Immature natural killer cell (primary cell): ENCODE results near the gene MAVS. TPM values are rescaled to one million over a fixed set of nuclear protein-coding genes. Genes with fewer than 3 reads are reported as not detected.
"Not testable (repeated sequence)": the region's sequence is repeated elsewhere in the genome, so short reads cannot be mapped to it uniquely, and the experiment has no call there.

Source experiments
- DNase-seq, 3 donors: peaks; one replicate each; pipeline ENCODE4 v3.0.0; 2022; ENCODE audit warnings: mixed read lengths in 1 of 3
- H3K27ac Mint-ChIP-seq, 6 donors: one replicate each; pipeline ENCODE4 v1.8.0; 2020; ENCODE audit warnings: mixed read lengths in 6 of 6, mild to moderate bottlenecking in 5 of 6, inconsistent platforms in 4 of 6, moderate library complexity in 3 of 6
- H3K27me3 Mint-ChIP-seq, 3 donors: one replicate each; pipeline ENCODE4 v1.8.0; 2020 to 2021; ENCODE audit warnings: low read depth in 3 of 3, mild to moderate bottlenecking in 3 of 3, mixed read lengths in 3 of 3, moderate library complexity in 3 of 3, inconsistent platforms in 1 of 3
- H3K36me3 Mint-ChIP-seq, 3 donors: one replicate each; pipeline ENCODE4 v1.8.0; 2020; ENCODE audit warnings: mixed read lengths in 3 of 3, inconsistent platforms in 2 of 3, mild to moderate bottlenecking in 2 of 3
- H3K4me1 Mint-ChIP-seq, 2 donors: one replicate each; pipeline ENCODE4 v1.8.0; 2020; ENCODE audit warnings: inconsistent platforms in 2 of 2, mild to moderate bottlenecking in 2 of 2, mixed read lengths in 2 of 2, moderate library complexity in 1 of 2
- H3K4me3 Mint-ChIP-seq, 5 donors: one replicate each; pipeline ENCODE4 v1.8.0; 2020; ENCODE audit warnings: mild to moderate bottlenecking in 5 of 5, mixed read lengths in 5 of 5, inconsistent platforms in 3 of 5, moderate library complexity in 3 of 5
- H3K9me3 Mint-ChIP-seq, 6 donors: one replicate each; pipeline ENCODE4 v1.8.0; 2020; ENCODE audit warnings: mild to moderate bottlenecking in 6 of 6, mixed read lengths in 6 of 6, inconsistent platforms in 4 of 6, moderate library complexity in 3 of 6
- polyA plus RNA-seq, 3 donors: library from polyadenylated mRNA; unstranded; fragments of 300-500 nt; fragmentation: Illumina TruSeq; gene quantifications; one replicate each; pipeline ENCODE4 v1.2.3, GENCODE V29; 2021

Gene MAVS
- polyA plus RNA-seq, 3 donors from 2014 or later = 1.8 to 9.3 (median 2.5) TPM

DNA sequence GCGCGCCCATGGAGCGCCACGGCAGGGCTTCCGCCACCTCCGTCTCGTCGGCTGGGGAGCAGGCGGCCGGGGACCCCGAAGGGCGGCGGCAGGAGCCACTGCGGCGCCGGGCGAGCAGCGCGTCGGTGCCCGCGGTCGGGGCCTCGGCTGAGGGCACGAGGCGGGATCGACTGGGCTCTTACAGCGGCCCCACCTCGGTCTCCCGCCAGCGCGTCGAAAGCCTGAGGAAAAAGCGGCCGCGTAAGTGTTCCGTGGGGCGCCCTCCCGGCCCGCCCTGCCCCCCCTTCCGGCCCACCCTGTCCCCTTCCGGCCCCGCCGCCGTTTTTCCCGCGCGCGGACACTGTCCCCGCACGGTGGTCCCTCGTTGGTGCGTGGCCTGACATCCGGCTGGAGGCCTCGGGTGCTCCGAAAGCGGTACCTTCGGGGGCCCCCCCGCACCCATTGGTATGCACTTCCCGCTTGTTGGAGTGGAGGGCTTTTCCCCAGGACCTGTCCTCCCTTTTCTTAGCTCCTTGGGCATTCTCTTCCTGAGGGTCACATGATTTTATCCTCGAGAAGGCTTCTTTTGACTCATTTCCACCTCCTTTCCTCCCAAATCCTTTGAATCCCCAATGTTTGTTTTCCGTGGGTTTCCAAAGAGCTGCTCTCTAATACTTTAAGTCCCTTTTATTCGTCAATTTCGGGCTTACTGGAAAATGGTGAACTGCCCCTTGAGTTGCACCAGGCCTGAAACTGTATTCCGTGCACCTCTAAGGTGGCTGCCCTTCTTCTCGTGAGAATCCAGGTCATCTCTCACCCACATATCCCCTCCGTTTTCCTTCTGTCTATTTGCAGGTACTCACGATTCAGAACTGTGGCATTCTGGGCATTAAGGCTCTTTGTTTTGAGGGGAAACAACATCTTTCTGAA lies 43.1 kb downstream of the MAVS start:
- H3K9me3 Mint-ChIP-seq = no peaks in the 10 kb centered on the region
- H3K27me3 Mint-ChIP-seq = peaks cover 6 to 11% (median 9%) of the 10 kb centered on the region in 3 donors
- H3K4me3 Mint-ChIP-seq = peak overlapping the region; percentile 94 to 99 (median 99)
- peak in 1 of 3 donors; percentile 40 for DNase-seq
- no peaks in the 10 kb centered on the region for H3K36me3 Mint-ChIP-seq
- peaks cover 56 to 70% of the 10 kb centered on the region in 2 donors for H3K4me1 Mint-ChIP-seq
- peak overlapping the region; percentile 98 to 99 (median 98) for H3K27ac Mint-ChIP-seq

DNA sequence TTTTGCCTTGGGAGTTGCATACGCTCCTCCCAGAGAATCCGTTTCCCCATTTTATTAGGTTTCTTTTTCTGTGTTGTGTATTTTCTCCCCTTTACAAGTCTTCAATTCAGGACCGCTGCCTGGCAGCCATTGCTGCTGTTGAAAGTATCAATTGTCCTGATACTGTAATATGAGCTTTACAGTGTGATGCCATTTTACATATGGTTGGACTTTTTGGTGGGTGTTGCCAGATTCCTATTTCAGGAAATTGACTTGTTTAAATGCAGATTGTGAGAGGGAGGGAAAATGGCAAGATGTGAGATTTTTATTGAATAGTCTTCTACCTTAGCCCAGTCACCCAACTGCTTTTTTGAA lies 43.7 kb downstream of the MAVS start:
- Mint-ChIP-seq H3K27me3 (peaks cover 6 to 11% (median 9%) of the 10 kb centered on the region in 3 donors), H3K36me3 (no peaks in the 10 kb centered on the region), H3K27ac (peak overlapping the region; percentile 98 to 99 (median 98)), H3K4me3 (peak overlapping the region; percentile 94 to 99 (median 99)), H3K9me3 (no peaks in the 10 kb centered on the region), H3K4me1 (peaks cover 58 to 75% of the 10 kb centered on the region in 2 donors)
- DNase-seq = no peak

DNA sequence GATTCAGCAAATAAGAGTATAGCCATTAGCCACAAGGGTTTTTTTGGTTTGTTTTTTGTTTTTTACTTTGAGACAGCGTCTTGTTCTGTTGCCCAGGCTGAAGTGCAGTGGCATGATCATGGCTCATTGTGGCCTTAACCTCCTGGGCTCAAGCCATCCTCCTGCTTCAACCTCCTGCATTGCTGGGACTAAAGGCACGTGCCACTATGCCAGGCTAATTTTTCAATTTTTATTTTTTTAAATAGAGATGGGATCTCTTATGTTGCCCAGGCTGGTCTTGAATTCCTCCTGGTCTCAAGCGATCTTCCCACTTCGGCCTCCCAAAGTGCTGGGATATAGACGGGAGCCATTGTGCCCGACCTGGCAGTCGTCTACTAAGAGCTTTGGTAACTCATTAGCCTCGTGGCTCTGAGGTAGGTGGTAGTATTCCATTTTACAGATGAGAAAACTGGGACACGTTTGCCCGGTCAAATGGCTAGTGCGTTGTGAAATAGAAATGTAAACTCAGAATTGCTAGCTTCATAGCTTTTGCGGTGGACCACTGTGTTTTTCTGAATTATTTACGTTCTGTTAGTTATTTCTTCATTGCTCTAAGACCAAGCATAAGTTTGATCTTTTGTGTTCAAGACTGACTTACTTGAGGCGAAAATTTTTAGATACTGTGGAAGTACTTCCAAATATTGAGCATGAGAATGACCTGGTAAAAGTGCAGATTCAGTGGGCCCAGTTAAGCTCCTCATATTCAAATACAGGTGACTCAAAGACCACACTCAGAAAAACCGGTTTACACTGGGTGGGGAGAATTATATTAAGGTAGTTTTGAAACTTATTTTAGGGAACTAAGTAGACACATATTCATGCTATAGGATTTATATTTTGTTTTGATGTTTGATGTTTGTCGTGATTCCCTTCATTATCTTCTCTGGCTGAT lies 44.6 kb downstream of the MAVS start:
- no peaks in the 10 kb centered on the region for H3K9me3 Mint-ChIP-seq

DNA sequence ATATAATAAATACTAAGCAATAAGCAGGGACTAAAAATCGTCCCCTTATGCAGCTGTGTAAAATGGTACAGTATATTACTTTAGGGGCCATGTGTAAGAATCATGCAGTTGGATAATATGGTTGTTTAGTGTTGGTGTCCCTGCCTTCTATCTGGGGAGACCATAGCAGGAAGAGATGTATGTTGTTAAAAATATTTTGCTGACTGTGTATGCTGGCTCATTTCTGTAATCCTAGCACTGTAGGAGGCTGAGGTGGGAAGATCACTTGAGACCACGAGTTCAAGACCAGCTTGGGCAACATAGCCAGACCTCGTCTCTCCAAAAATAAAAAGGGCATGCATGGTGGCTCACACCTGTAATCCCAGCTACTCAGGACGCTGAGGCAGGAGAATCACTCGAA lies 48.2 kb downstream of the MAVS start:
- H3K9me3 Mint-ChIP-seq = no peaks in the 10 kb centered on the region
- H3K27ac Mint-ChIP-seq = peak overlapping the region in 4 of 6 donors; percentile 1 to 74 (median 42)
- DNase-seq = no peak
- peak overlapping the region in 2 of 5 donors; percentile 4 to 62 for H3K4me3 Mint-ChIP-seq
- H3K27me3 Mint-ChIP-seq = peaks cover 2 to 7% (median 5%) of the 10 kb centered on the region in 3 donors
- H3K36me3 Mint-ChIP-seq = no peaks in the 10 kb centered on the region
- H3K4me1 Mint-ChIP-seq = peaks cover 78 to 93% of the 10 kb centered on the region in 2 donors

More for the DNA sequence above, 44.6 kb downstream of the MAVS start:
- H3K27me3 Mint-ChIP-seq = peaks cover 6 to 11% (median 6%) of the 10 kb centered on the region in 3 donors
- DNase-seq = no peak
- peak overlapping the region; percentile 98 to 99 (median 98) for H3K27ac Mint-ChIP-seq
- H3K4me1 Mint-ChIP-seq = peaks cover 63 to 76% of the 10 kb centered on the region in 2 donors
- no peaks in the 10 kb centered on the region for H3K36me3 Mint-ChIP-seq
- H3K4me3 Mint-ChIP-seq = peak overlapping the region; percentile 94 to 99 (median 99)

DNA sequence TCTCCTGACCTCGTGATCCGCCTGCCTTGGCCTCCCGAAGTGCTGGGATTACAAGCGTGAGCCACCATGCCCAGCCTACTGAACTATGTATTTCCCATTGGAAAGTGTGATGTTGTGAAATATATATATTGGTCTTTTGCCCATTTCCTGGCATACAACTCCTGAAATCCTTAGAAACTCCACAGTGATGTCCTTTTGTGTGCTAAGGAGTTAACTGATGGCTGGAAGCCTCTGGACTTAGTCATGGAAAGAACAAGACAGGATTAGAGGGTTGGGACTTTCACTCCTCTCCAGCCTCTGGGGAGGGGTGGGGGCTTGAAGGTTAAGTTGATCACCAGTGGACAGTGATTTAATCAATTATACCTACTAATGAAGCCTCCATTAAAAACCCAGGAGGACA lies 49.7 kb downstream of the MAVS start:
- H3K4me1 Mint-ChIP-seq = peaks cover 75 to 92% of the 10 kb centered on the region in 2 donors
- H3K4me3 Mint-ChIP-seq = no peak overlapping the region
- H3K27ac Mint-ChIP-seq = peak overlapping the region in 2 of 6 donors; percentile 56 to 82
- no peaks in the 10 kb centered on the region for H3K36me3 Mint-ChIP-seq
- H3K9me3 Mint-ChIP-seq = no peaks in the 10 kb centered on the region
- no peak for DNase-seq
- H3K27me3 Mint-ChIP-seq = peaks cover 0 to 2% (median 0%) of the 10 kb centered on the region in 3 donors

DNA sequence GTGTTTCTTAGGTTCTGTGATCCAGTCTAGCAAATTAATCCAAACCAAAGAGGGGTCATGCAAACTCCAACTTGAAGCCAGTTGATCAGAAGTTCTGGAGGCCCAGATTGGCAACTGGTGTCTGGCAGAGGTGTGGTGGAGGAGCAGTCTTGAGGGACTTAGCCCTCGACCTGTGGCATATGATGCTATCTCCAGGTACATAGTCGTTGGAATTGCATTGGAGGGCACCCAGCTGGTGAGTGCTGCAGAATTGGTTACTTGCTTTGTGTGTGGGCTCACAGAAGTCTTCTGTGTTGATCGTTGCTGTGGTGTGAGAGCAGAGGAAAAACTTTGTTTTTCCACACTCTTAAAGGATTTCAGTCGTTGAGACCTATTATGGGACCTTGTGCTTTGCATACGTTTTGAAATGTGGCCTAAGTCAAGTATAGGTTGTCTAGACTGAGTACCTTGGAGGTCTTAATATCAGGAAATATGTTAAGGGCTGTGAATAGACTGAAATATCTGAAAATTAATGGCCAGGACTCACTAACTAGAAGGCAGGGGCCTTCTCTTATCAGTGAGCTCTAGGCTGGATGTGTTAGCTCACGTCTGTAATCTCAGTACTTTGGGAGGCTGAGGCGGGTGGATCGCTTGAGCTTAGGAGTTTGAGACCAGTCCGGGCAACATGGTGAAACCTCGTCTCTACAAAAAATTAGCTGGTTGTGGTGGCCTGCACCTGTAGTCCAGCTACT lies 50.4 kb downstream of the MAVS start:
- Mint-ChIP-seq H3K27ac (peak overlapping the region; percentile 31 to 82 (median 70)), H3K9me3 (no peaks in the 10 kb centered on the region), H3K4me3 (peak overlapping the region; percentile 30 to 69 (median 52)), H3K4me1 (peaks cover 75 to 92% of the 10 kb centered on the region in 2 donors), H3K36me3 (no peaks in the 10 kb centered on the region), H3K27me3 (peaks cover 0 to 2% (median 0%) of the 10 kb centered on the region in 3 donors)
- no peak for DNase-seq

DNA sequence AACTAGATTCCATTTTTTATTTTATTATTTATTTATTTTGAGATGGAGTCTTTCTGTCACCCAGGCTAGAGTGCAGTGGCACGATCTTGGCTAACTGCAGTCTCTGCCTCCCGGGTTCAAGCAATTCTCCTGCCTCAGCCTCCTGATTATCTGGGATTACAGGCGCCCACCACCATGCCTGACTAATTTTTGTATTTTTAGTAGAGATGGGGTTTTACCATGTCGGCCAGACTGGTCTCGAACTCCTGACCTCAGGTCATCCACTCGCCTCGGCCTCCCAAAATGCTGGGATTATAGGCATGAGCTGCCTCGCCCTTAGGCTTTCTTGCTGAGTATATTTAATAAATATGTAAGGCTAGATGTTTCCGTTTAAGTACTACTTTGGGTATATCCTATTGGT lies 51.5 kb downstream of the MAVS start:
- not testable (repeated sequence) for H3K27me3 Mint-ChIP-seq, H3K36me3 Mint-ChIP-seq, H3K9me3 Mint-ChIP-seq, H3K27ac Mint-ChIP-seq, DNase-seq
- Mint-ChIP-seq H3K4me1 (peaks cover 76 to 92% of the 10 kb centered on the region in 2 donors), H3K4me3 (peak overlapping the region in 2 of 5 donors; percentile 26 to 69)

DNA sequence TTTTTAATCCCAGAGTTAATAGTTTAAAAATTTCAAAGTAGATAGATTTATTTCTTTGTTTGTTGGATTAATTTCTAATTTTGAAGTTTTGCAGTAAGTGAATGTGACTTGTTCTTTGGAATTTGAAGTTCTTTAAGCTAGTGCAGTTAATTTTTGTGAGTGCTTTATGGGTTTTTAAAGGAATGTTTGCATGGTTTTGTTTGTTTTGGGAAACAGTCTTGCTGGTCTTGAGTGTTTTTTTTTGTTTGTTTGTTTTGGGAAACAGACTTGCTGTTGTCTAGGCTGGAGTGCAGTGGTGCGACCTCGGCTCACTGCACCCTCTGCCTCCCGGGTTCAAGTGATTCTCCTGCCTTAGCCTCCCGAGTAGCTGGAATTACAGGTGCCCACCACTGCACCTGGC lies 52.0 kb downstream of the MAVS start:
- no peak for DNase-seq
- peak overlapping the region in 3 of 5 donors; percentile 22 to 35 (median 33) for H3K4me3 Mint-ChIP-seq
- H3K27me3 Mint-ChIP-seq = peaks cover 0 to 4% (median 0%) of the 10 kb centered on the region in 3 donors
- no peaks in the 10 kb centered on the region for H3K9me3 Mint-ChIP-seq
- peak overlapping the region in 2 of 6 donors; percentile 29 to 41 for H3K27ac Mint-ChIP-seq
- peaks cover 76 to 90% of the 10 kb centered on the region in 2 donors for H3K4me1 Mint-ChIP-seq
- no peaks in the 10 kb centered on the region for H3K36me3 Mint-ChIP-seq

DNA sequence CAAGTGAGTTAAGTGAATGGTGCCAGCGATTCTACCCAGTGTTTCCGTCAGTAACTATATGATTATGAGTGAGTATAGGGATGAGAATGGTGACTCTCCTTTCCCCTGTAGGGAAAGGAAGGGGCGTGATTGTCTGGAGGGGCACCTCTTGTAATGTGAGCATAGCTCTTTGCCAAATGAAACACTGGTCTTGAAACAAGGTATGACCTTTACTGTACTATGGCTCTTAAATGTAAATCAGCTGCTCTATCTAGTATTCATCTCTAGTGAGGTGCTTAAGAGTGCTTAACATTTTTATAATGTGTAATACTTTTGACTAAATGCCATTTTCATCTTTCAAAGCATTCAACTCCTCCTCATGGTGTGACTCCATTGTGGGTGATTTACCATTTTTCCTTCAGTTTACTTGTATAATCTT lies 53.6 kb downstream of the MAVS start:
- peak overlapping the region in 5 of 6 donors; percentile 43 to 77 (median 56) for H3K27ac Mint-ChIP-seq
- peaks cover 0 to 4% (median 0%) of the 10 kb centered on the region in 3 donors for H3K27me3 Mint-ChIP-seq
- no peaks in the 10 kb centered on the region for H3K36me3 Mint-ChIP-seq
- H3K4me3 Mint-ChIP-seq = peak overlapping the region; percentile 22 to 72 (median 42)
- no peak for DNase-seq
- no peaks in the 10 kb centered on the region for H3K9me3 Mint-ChIP-seq
- H3K4me1 Mint-ChIP-seq = peaks cover 84 to 95% of the 10 kb centered on the region in 2 donors

DNA sequence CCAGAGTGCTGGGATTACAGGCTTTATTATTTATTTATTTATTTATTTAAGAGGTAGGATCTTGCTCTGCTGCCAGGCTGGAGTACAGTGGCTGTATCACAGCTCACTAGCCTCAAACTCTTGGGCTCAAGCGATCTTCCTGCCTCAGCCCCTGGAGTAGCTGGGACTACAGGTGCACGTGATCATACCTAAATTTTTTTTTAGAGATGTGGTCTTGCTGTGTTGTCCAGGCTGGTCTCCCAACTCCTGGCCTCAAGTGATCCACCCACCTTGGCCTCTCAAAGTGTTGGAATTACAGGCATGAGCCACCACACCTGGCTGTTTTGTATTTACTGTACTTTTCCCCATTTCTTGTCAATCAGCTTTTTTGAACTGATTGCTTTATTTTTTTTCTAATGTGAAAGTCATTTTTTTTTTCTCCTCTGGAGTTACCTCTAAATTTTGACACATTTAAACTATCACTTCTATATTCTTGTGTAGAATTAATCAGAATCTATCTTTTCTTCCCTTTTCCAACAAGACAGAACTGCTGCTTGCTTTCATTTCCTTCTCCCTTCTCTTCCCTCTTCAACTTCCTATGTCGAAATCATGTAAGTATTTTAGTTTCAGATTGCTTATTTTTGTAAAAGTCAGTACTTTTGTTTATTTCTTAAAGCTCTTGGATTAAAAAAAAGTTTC lies 54.5 kb downstream of the MAVS start:
- Mint-ChIP-seq H3K27ac (peak overlapping the region; percentile 19 to 74 (median 39)), H3K9me3 (no peaks in the 10 kb centered on the region), H3K4me1 (peaks cover 80 to 88% of the 10 kb centered on the region in 2 donors), H3K4me3 (peak overlapping the region; percentile 3 to 66 (median 52)), H3K27me3 (peaks cover 0 to 4% (median 0%) of the 10 kb centered on the region in 3 donors), H3K36me3 (no peaks in the 10 kb centered on the region)
- no peak for DNase-seq

DNA sequence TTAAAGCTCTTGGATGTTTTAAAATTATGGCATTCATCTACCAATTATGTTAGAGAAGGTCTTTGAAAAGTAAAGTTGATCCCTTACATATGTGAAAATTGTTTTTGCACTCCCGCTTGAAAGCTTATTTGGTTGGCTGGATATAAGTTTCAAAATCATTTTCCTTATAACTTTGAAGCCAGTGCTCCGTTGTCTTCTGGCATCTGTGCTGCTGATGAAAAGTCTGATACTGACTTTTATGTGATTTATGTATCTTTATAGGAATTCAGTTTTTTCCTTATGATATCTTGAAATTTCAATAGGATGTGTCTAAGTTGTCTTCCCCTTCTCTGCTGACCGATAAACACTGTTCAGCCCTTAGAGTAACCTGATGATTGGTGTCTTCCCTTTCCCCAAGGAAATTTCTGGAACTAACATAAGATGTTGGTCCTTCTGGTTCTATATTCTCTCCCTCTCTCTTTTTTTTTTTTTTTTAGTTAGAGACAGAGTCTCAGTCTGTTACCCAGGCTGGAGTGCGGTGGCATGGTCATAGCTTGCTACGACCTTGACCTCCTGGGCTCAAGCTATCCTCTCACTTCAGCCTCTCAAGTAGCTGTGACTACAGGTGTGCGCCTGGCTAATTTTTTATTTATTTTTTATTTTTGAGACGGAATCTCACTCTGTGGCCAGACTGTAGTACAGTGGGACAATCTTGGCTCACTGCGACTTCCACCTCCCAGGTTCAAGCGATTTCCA lies 55.2 kb downstream of the MAVS start:
- Mint-ChIP-seq H3K27me3 (peaks cover 0 to 6% (median 0%) of the 10 kb centered on the region in 3 donors), H3K27ac (peak overlapping the region; percentile 19 to 83 (median 52)), H3K36me3 (no peaks in the 10 kb centered on the region)

DNA sequence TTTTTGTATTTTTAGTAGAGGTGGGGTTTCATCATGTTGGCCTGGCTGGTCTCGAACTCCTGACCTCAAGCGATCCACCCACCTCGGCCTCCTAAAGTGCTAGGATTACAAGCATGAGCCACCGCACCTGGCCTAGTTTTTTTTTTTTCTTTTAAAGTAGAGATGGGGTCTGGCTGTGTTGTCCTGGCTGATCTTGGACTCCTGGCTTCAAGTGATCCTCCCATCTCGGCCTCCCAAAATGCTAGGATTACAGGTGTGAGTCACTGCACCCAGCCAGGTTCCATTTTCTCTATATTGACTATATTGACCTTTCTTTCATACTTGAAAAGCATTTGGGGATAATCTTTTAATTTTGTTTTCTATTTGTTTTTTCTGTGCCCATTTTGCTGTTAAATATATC lies 55.8 kb downstream of the MAVS start:
- H3K4me1 Mint-ChIP-seq = peaks cover 78 to 88% of the 10 kb centered on the region in 2 donors
- H3K4me3 Mint-ChIP-seq = peak overlapping the region in 1 of 5 donors; percentile 35
- no peak for DNase-seq
- peak overlapping the region in 3 of 6 donors; percentile 40 to 67 (median 49) for H3K27ac Mint-ChIP-seq
- no peaks in the 10 kb centered on the region for H3K36me3 Mint-ChIP-seq
- H3K27me3 Mint-ChIP-seq = peaks cover 0 to 7% (median 0%) of the 10 kb centered on the region in 3 donors
- H3K9me3 Mint-ChIP-seq = no peaks in the 10 kb centered on the region

More for the DNA sequence above, 55.2 kb downstream of the MAVS start:
- peaks cover 78 to 88% of the 10 kb centered on the region in 2 donors for H3K4me1 Mint-ChIP-seq
- H3K4me3 Mint-ChIP-seq = peak overlapping the region; percentile 12 to 66 (median 52)
- DNase-seq = no peak
- H3K9me3 Mint-ChIP-seq = no peaks in the 10 kb centered on the region
